PC-3 (cell line): Measurements from ENCODE around the gene TSC22D2.

ENCODE experiments used
- CTCF ChIP-seq: fragments of 300-600 bp; sonication (generic); conservative IDR thresholded peaks from 2 replicates; pipeline ENCODE4 v1.5.1; 2017; ENCODE audit warnings: antibody characterized with exemption, low read depth, mild to moderate bottlenecking, low read length
- EZH2 ChIP-seq: fragments of 300-600 bp; sonication (generic); IDR thresholded peaks from one replicate; pipeline ENCODE4 v1.6.1; 2017; ENCODE audit warnings: antibody characterized with exemption, mild to moderate bottlenecking, low read length; ENCODE audit not compliant: unreplicated experiment

- TF ChIP-seq CTCF (no peak), EZH2 (no peak)
Observed at GRCh38 chr3:150439657-150440056, 31.6 kb downstream of the TSC22D2 start.
